DOHH2 (cell line): Measurements from ENCODE around the gene LRRC4C.

Experiments
- H3F3A ChIP-seq: fragments of 200-600 bp; sonication (generic), shearing (Covaris generic); 2 replicates; pipeline ENCODE4 v1.6.0; 2016; ENCODE audit warnings: antibody characterized with exemption, mild to moderate bottlenecking; ENCODE audit not compliant: control insufficient read depth, insufficient read depth
- H3K27ac ChIP-seq: fragments of 200-600 bp; sonication (generic); 2 replicates; pipeline ENCODE4 v1.5.1; 2014; ENCODE audit warnings: low read depth, mild to moderate bottlenecking, low read length, moderate library complexity
- H3K27me3 ChIP-seq: fragments of 200-600 bp; sonication (generic); 2 replicates; pipeline ENCODE4 v1.6.1; 2014; ENCODE audit warnings: mild to moderate bottlenecking, low read length, mixed read lengths; ENCODE audit not compliant: control insufficient read depth
- H3K36me3 ChIP-seq: fragments of 200-600 bp; sonication (generic); 2 replicates; pipeline ENCODE4 v1.6.1; 2014; ENCODE audit warnings: mild to moderate bottlenecking, low read length, moderate library complexity, mixed read lengths; ENCODE audit not compliant: control insufficient read depth
- H3K4me1 ChIP-seq: fragments of 200-600 bp; sonication (generic); 2 replicates; pipeline ENCODE4 v1.6.1; 2014; ENCODE audit warnings: mild to moderate bottlenecking, low read length, mixed read lengths; ENCODE audit not compliant: control insufficient read depth
- H3K4me2 ChIP-seq: fragments of 200-600 bp; sonication (generic); 2 replicates; pipeline ENCODE4 v1.6.0; 2014; ENCODE audit warnings: mild to moderate bottlenecking, low read length, moderate library complexity
- H3K4me3 ChIP-seq: fragments of 200-600 bp; sonication (generic); 2 replicates; pipeline ENCODE4 v1.5.1; 2014; ENCODE audit warnings: mild to moderate bottlenecking, low read length, mixed read lengths
- H3K79me2 ChIP-seq: fragments of 200-600 bp; sonication (generic); 2 replicates; pipeline ENCODE4 v1.6.1; 2014; ENCODE audit warnings: mild to moderate bottlenecking, low read length, mixed read lengths; ENCODE audit not compliant: control insufficient read depth
- H3K9me2 ChIP-seq: fragments of 200-600 bp; sonication (generic); replicated peaks from 2 replicates; pipeline ENCODE4 v1.6.1; 2014; ENCODE audit warnings: mild to moderate bottlenecking, low read length, mixed read lengths; ENCODE audit not compliant: control insufficient read depth
- H3K9me3 ChIP-seq: fragments of 200-600 bp; sonication (generic); 2 replicates; pipeline ENCODE4 v1.6.1; 2014; ENCODE audit warnings: antibody characterized with exemption, low read length, mixed read lengths; ENCODE audit not compliant: control insufficient read depth, insufficient read depth
- H4K20me1 ChIP-seq: fragments of 200-600 bp; sonication (generic); 2 replicates; pipeline ENCODE4 v1.6.0; 2014; ENCODE audit warnings: low read depth, mild to moderate bottlenecking, antibody characterized with exemption, low read length, moderate library complexity; ENCODE audit not compliant: control insufficient read depth, insufficient read depth
- CTCF ChIP-seq: fragments of 200-600 bp; sonication (generic); IDR thresholded peaks from one replicate; pipeline ENCODE4 v1.5.1; 2014; ENCODE audit warnings: antibody characterized with exemption, mild to moderate bottlenecking, low read depth, low read length; ENCODE audit not compliant: poor library complexity, severe bottlenecking
- EZH2phosphoT487 ChIP-seq: fragments of 200-600 bp; sonication (generic); IDR thresholded peaks from 2 replicates; pipeline ENCODE4 v1.6.1; 2017; ENCODE audit warnings: borderline replicate concordance, mild to moderate bottlenecking, antibody characterized with exemption, low read length, moderate library complexity, mixed read lengths

The LRRC4C gene

GRCh38 chr11:40302669-40303068 lies 1156.8 kb downstream of the LRRC4C start:
- H3K36me3 ChIP-seq = no peaks in the 10 kb centered on the region
- H4K20me1 ChIP-seq = no peaks in the 10 kb centered on the region
- H3K27ac ChIP-seq = no peak overlapping the region
- H3K4me3 ChIP-seq = no peak overlapping the region
- TF ChIP-seq CTCF (no peak), EZH2phosphoT487 (no peak)
- H3K4me1 ChIP-seq = no peaks in the 10 kb centered on the region
- H3F3A ChIP-seq = no peaks in the 10 kb centered on the region
- no peaks in the 10 kb centered on the region for H3K9me2 ChIP-seq
- no peaks in the 10 kb centered on the region for H3K79me2 ChIP-seq
- no peak overlapping the region for H3K4me2 ChIP-seq
- H3K27me3 ChIP-seq = no peaks in the 10 kb centered on the region
- no peaks in the 10 kb centered on the region for H3K9me3 ChIP-seq

GRCh38 chr11:40295466-40295865 lies 1164.0 kb downstream of the LRRC4C start:
- Histone ChIP-seq H3K9me3 (no peaks in the 10 kb centered on the region), H3K27ac (no peak overlapping the region), H3K79me2 (no peaks in the 10 kb centered on the region), H3F3A (no peaks in the 10 kb centered on the region), H3K27me3 (no peaks in the 10 kb centered on the region), H3K4me3 (no peak overlapping the region), H3K9me2 (no peaks in the 10 kb centered on the region), H3K4me2 (no peak overlapping the region), H3K36me3 (no peaks in the 10 kb centered on the region), H4K20me1 (no peaks in the 10 kb centered on the region), H3K4me1 (no peaks in the 10 kb centered on the region)
- TF ChIP-seq EZH2phosphoT487 (no peak), CTCF (no peak)

- Histone ChIP-seq H3K27me3 (no peaks in the 10 kb centered on the region), H3F3A (no peaks in the 10 kb centered on the region), H4K20me1 (no peaks in the 10 kb centered on the region), H3K4me3 (no peak overlapping the region), H3K79me2 (no peaks in the 10 kb centered on the region), H3K4me1 (no peaks in the 10 kb centered on the region), H3K9me2 (no peaks in the 10 kb centered on the region), H3K9me3 (no peaks in the 10 kb centered on the region), H3K27ac (no peak overlapping the region), H3K36me3 (no peaks in the 10 kb centered on the region), H3K4me2 (no peak overlapping the region)
- TF ChIP-seq EZH2phosphoT487 (no peak), CTCF (no peak)
Measured at GRCh38 chr11:40294741-40295140, 1164.7 kb downstream of the LRRC4C start.

GRCh38 chr11:40294349-40294735 lies 1165.1 kb downstream of the LRRC4C start:
- Histone ChIP-seq H3K4me3 (no peak overlapping the region), H3K9me3 (no peaks in the 10 kb centered on the region)

More at GRCh38 chr11:40294349-40294735, 1165.1 kb downstream of the LRRC4C start:
- Histone ChIP-seq H3K4me2 (no peak overlapping the region), H4K20me1 (no peaks in the 10 kb centered on the region), H3K27ac (no peak overlapping the region), H3K36me3 (no peaks in the 10 kb centered on the region), H3K27me3 (no peaks in the 10 kb centered on the region), H3K9me2 (no peaks in the 10 kb centered on the region), H3K79me2 (no peaks in the 10 kb centered on the region), H3F3A (no peaks in the 10 kb centered on the region), H3K4me1 (no peaks in the 10 kb centered on the region)
- TF ChIP-seq CTCF (no peak), EZH2phosphoT487 (no peak)
